Stimulated activated CD8-positive, alpha-beta memory T cell treated with anti-CD3 and anti-CD28 coated beads, Interleukin-12 subunit alpha, Interleukin-12 subunit beta, amount 100 ng/mL, for 24 hours (primary cell): ENCODE data around the gene AFF1.

ENCODE experiments used
- DNase-seq: peaks from one replicate; pipeline ENCODE4 v3.0.0-alpha.2; 2020; ENCODE audit errors: extremely low read depth

Gene AFF1

DNA sequence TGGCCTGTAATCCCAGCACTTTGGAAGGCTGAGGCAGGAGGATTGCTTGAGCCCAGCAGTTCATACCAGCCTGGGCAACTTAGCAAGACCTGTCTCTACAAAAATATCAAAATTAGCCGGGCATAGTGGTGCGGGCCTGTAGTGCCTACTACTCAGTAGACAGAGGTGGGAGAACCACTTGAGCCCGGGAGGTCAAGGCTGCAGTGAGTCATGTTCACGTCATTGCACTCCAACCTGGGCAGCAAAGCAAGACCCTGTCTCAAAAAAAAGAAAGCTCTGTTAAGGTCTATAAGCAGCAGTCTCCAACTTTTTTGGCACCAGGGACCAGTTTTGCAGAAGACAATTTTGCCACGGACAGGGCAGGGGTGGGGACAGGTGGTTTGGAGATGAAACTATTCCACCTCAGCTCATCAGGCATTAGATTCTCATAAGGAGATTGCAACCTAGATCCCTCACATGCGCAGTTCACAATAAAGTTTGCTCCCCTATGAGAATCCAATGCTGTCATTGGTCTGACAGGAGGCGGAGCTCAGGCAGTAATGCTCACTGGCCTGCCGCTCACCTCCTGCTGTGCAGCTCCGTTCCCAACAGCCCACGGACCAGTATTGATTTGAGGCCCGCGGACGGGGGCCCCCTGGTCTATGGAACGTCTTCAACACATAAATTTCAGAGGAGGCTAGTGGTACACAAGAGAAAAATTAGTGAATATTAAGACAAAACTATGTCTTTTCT lies 217.7 kb downstream of the AFF1 start:
- DNase-seq, result no peak

DNA sequence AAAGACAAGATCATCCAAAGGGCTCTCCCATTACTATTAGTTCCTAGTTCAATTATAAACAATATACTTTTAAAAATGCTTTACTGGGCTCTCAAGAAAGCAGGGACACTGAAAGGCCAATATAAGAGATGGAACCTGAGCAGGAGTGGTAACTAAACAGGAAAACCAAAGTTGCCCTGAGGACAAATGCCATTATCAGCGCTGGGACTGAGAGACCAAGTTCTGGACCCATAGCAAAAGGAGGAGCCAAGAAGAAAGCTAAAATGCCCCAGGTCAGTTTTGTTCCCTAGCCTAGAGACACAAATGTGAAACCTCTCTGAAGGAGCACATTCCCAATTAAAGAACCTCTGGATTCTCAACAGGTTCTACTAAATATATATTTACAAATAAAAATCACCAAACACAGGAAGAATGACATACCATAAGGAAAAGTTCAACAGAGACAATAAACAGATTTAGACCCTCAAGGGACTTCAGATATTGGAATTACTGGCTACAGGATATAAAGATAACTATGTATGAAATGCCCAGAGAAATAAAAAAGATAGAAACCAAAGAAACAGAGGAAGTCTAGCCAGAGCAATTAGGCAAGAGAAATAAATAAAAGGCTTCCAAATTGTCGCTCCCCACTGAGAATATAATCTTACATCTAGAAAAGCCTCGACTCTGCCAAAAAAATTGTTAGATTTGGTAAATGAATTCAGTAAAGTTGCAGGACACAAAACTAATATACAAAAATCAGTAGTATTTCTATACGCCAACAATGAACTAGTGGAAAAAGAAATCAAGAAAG lies 218.5 kb downstream of the AFF1 start:
- DNase-seq, result no peak

DNA sequence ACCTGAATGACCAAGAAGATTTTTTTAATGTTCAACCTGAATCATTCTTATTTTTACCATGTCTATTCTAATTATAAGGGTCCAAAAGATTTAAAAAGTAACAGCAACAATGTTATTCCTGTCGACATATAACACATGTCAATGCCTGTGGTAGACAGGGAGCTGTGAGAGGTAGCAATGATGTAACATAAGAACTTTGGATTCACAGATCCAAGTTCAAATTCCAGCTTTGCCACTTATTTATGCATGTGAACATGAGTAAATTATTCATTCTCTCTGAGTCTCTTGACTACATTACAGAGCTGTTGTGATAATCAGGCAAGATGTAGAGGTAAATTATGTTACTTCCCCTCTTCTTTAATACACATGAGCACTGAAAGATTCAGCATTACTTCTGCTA lies 231.1 kb downstream of the AFF1 start:
- DNase-seq, result no peak

DNA sequence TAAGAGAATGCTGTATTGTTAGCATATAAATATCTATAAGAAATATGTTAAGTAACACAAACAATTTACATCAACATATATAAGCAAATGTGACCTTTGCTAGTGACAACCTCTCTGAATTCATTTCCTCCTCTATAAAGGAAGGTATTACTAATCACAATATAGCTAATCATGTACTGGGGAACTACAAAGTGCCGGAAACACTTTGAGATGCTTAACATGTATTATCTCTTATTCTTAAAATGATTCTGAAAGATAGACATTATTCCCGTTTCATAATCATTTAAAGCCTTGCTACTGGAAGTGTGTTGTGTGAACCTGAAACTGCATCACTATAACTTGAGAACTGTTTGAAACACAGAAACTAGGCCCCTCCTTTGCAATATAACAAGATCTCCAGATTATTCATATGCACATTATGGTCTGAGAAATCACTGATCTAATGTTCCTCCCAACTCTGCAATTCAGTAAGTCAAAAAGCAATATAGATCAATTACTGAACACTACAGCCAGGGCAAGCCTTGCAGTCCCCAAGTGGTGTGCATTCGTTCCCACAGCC lies 231.6 kb downstream of the AFF1 start:
- DNase-seq, result no peak

DNA sequence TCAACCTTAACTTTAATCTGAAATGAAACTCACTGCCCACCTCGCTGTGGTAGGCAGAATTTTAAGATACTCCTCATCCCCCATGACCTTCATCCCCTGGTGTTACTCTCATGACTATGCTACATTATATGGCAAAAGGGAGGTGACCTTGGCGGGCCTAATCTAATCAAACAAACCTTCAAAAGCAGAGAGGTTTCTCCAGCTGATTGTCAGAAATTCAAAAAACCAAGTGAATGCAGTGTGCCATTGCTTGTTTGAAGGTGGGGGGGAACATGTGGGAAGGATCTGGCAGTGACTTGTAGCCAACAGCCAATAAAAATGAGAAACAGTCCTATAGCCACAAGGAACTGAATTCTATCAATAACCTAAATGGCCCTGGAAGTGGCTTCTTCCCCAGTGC lies 237.1 kb downstream of the AFF1 start:
- no peak for DNase-seq

DNA sequence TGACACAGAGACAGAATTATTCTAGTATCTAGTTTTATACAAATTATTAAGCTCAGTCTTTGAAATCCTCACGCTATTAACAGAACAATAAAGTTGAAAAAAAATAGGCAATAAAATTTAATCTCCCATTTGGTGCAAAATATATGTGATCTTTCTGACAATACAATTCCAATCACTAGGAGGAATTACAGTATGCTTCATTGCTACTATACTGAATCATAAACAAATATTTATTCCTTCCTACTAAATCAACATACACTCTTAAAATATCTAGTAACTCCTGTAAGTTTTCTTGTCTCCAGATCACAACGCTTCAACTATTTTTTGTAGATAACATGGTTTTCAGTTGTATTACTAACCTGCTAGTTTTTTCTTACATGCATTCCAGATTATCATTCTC lies 239.9 kb downstream of the AFF1 start:
- DNase-seq, result no peak

DNA sequence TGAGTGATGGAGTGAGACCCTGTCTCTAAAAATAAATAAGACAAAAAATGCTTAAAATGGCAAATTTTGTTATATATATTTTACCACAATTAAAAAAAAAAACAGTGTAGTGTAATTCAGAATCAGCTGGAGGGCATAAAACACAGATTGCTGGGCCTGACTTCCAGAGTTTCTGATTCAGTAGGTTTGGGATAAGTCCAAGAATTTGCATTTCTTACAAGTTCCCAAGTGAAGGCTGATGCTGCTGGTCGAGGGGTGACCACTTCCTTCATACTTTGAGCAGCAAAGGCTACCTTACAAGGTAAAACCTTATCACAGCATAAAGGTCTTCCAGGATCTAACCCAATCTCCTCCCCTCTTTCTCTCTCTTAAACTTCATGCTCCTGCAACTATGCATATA lies 244.9 kb downstream of the AFF1 start:
- no peak for DNase-seq

DNA sequence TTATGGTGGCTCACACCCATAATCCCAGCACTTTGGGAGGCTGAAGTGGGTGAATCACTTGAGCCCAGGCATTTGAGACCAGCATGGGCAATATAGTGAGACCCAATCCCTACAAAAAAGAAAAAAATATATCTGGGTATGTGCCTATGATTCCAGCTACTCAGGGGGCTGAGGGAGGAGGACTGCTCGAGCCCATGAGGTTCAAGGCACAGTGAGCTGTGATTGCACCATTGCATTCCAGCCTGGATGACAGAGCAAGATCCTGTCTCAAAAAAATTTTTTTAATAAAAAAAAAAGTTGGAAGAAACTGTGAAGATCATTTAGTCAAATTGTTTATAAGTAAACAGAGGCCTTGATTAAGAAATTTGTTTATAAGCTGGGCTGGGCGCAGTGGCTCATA lies 246.0 kb downstream of the AFF1 start:
- DNase-seq, result no peak

DNA sequence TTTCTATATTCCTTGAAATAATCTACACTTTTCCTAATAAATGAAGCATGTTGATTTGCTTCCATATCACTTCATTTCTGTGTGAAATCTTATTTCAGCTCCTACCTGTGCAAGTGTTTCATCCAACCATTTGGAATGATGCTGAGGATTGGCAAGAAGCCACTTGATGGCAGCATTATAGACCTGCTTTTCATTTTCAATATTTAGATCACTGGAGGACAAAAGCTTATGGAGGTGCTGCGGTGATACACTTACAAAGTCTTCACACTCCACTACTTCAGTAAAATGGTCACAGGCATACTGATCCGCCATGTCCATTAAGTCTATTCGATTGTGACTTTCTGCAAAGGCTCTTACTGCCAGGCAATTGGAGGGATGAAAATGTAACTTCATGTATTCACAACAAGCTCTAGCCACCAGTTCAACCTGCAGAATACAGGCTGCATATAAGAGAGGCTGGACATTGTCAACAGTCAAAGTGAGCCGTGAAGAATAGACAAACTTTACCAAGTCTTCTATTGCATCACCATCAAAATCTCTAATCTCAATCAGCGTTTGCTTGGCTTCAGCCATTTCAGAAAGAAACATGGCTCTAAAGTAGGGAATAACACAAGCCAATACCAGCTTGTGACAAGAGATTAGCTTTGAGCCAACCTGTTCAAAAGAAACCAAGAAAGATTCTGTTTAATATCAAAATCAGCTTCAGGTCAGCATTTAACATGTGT lies 250.5 kb downstream of the AFF1 start:
- no peak for DNase-seq

DNA sequence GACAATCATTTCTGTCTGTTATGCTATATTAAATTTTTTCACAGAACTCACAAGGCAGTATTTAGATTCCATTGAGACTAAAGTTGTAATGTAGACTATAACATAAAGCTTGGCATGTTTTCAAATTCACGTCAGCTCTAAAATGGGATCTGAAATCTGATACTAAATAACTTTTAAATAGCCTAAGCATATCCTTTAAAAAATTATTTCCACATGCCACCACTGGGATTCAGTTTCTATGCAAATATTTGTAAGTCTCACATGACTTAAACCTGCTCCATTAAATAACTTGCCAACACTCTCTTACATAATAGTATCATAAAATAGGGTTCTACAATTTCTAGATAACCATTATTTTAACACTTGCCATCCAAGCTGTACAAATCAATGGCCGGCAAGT lies 253.2 kb downstream of the AFF1 start:
- DNase-seq, result no peak

DNA sequence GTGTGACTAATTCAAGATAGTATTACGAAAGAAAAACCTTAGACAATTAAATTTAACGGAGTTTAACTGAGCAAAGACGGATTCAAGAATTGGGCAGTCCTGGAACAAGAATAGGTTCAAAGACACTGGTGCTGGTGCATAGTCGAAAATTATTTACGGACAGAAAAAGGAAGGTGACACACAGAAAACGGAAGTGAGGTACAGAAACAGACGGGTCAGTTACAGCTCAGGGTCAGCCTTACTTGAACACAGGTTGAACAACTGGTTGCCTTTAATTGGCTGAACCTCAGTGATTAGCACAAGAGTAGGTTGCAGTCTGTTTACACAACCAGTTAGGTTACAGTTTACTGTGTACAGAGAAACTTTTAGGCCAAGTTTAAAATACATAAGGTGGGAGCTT lies 254.1 kb downstream of the AFF1 start:
- no peak for DNase-seq
